NB4 (cell line): ENCODE results near the gene TRIM22.

ENCODE experiments used
- CTCF ChIP-seq: IDR thresholded peaks from one replicate; pipeline ENCODE4 v1.5.1; 2012; ENCODE audit warnings: low read depth, low read length
- POLR2A ChIP-seq: IDR thresholded peaks from 2 replicates; pipeline ENCODE4 v1.6.1; 2011; ENCODE audit warnings: mild to moderate bottlenecking; ENCODE audit not compliant: insufficient read length; ENCODE audit errors: extremely low read depth

GRCh38 chr11:5665746-5666401 lies 23.7 kb upstream of the TRIM22 start:
- TF ChIP-seq POLR2A: no peak
- TF ChIP-seq CTCF: no peak
